Endometrial microvascular endothelial cells (primary cell): ENCODE measurements around the gene CT83. TPM values are rescaled to one million over a fixed set of nuclear protein-coding genes. Genes with fewer than 3 reads are reported as not detected.

Experiments used
- in situ Hi-C: cut with HindIII; loops from 2 replicates; pipeline ENCODE4 v1.10.0; 2017; ENCODE audit warnings: low sequenced_read_pairs, low pct_unique_long_range_greater_than_20kb; ENCODE audit errors: inconsistent ontology term
- total RNA-seq: library from RNA; depleted of rRNA; stranded (reverse); fragments of >200 nt; gene quantifications from one replicate; pipeline ENCODE4 v1.2.3, GENCODE V29; 2015; ENCODE audit errors: inconsistent ontology term

Gene CT83, protein sequence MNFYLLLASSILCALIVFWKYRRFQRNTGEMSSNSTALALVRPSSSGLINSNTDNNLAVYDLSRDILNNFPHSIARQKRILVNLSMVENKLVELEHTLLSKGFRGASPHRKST
- total RNA-seq = not detected

DNA sequence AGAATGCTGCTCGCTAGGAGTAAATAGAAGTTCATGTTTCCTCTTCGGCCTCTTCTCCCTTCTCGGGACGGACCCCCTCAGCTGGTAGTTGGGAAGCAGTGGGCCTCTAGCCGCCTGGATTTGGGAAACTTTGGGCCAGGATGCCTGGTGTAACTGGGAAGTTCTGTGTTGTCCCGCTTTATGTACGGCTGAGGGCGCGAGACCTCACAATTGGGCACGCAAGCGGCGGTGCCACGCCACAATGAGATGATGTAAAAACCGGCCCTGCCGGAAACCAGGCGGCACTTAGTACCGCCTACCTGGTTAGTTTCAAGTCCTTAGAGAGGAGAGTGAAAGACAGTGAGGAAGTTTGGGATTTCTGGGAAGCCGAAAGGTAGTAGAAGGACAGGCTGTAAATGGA, at the start of gene CT83:
Gene CT83 (minus strand): TSS at position 155 of the 400 bp plus-strand sequence. CDS start 120 bp downstream, at position 35.
- in situ Hi-C loops = no loop called here

DNA sequence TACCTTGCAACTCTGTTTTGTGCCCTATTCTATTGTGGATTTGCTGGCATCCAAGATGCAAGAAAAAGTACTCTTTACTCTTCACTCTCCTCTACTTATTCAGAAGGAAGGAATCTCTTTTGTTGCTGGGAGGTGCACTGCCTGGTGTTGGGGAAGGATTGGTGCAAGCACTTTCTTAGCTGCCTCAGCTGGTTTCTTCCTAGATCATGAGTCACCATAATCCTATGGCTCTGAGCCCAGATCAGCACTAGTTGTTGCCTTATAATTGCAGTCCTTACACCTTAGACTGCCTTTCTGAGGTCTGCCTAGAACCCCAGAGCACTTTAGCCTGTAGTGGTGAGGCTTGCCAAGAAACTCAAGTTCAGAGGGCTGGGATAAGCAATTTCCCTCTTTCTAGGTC, 37.0 kb upstream of the CT83 start:
- in situ Hi-C loops = no loop called here

DNA sequence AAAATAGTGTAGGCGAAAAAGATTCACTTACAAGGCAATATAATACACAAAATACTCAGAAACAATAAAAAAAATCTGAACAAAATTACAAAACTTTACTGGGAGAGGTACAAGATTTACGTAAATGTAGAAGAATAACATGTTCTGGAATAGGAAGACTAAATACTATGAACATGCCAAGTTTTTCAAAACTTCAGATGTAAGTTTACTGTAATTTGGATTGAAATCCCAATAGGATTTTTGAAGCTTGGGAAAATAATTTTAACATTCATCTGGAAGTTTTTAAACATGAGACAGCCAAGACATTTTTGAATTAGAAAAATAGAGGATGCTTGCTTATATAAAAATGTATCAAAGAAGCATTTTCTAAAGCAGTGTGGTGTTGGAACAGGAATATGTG, 30.5 kb upstream of the CT83 start:
- in situ Hi-C loops = no loop called here

DNA sequence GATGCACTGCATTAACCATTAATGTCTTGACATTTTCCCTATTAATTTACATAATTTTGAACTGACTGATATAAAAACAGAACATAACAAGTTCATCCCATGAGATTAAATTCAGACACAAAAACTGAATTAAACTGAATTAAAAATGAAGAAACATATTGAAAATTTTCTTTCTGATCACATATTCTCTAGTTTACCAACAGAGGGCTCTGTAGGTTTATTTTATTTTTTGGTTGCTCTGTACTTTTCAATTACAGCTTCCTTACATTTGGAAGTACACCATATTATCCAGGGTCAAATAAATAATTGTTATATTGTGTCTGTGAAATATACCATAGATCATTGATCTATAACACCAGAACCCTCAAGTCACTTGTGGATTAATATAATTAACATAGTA, 27.3 kb upstream of the CT83 start:
- in situ Hi-C loops = no loop called here

DNA sequence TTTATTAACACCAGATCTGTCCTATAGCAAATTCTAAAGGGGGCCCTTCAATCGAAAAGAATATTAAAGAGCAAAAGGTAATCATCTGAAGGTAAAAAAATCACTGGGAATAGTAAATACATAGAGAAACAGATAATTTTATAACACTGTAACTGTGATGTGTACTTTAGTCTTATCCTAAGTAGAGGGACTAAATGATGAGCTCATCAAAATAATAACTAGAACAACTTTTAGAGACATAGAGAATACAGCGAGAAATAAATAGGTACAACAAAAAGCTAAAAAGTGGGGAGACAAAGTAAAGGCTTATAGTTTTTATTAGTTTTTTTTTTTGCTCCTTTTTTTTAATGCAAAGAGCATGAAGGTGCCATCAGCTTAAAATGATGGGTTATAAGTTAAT, 17.3 kb upstream of the CT83 start:
- in situ Hi-C loops = no loop called here

DNA sequence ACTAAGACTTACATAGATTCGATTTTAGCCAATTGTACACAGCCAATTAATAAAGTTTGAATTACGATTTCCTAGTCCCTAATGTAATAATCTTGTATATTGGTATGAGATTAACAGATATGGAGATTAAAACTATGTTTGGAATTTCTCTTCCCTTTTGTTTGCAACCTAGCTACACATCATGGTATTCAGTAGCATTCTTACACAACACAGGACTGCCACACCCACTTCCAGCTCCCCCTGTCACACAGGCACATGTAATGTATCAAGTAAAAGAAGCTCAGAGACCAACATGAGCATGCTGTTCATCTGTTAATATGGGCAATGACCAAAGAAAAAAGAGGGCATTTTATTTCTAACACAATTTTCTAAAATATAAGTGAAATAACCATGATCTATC, 13.6 kb downstream of the CT83 start:
- in situ Hi-C loops = no loop called here

DNA sequence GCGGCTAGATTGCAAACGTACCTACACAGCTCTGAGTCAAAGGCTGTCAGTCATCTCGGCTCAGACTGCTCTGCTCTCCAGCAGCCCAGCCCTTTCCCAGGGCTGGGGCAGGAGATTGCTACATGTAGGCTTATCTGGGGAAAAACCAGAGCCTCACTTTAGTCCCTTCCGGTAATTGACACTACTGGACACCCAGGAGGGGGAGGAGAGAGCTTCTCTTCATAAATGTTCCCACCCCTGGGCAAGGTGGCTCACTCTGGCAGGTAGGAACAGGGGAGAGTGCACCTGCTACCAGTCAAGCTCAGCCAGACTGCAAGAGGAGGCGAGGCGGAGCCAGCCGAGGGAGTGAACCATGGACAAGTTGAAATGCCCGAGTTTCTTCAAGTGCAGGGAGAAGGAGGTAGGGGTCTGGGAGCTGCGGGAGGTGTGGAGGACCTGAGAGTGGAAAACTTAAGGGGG, 26.4 kb downstream of the CT83 start, which contains the start of gene SLC6A14:
Gene SLC6A14 (plus strand): TSS at position 249 of the 459 bp plus-strand sequence. CDS start 104 bp downstream, at position 353.
- in situ Hi-C loops = no loop called here

DNA sequence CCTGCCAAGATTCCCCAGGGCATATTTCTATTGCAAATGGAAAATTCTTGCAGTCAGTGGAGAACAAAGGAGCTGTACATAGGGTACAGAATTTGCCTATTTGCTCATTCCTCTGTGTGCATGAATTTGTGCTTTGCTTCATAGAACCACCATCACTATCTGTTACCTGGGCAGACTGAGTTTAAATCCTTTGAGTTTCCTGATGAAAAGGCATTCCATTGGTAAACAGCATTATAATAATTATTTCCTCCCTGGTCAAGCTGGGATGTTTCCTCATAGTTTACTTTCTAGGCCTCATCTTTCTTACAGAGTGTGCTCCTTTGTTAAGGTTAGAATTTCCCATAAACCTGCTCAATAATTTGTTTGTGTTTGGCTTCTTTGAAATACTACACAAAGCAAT, 27.2 kb downstream of the CT83 start:
- in situ Hi-C loops = no loop called here

DNA sequence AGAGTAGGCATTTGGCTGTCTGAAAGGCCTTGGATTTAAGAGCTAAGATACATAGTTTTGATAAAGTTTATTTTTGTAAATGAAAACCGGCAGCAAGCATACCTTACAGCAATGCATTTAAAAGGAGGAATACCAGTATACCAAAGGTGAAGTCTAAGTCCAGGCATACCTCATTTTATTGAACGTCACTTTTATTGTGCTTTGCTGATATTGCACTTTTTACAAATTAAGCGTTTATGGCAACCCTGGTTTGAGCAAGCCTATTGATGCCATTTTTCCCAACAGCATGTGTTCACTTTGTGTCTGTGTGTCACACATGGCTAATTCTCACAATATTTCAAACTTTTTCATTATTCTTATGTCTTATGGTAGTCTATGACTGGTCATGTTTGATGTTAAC, 34.8 kb downstream of the CT83 start:
- in situ Hi-C loops = no loop called here

DNA sequence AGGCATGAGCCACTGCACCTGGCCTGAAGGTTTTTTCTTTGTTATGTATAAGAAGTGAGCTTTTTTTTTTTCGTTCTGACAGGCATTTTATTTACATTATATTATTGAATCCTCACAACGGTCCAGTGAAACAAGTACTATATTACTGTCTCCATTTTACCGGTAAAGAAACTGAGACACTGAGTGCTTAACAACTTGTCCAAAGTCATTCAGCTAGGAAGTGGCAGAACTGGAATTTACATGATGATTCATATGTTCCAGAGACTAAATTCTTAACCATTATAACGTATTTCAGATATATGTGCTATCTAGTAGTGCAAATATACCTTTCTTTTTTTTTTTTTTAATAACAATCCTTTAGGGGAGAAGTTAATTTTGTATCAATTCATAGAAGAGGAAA, 44.8 kb downstream of the CT83 start:
- in situ Hi-C loops = no loop called here

DNA sequence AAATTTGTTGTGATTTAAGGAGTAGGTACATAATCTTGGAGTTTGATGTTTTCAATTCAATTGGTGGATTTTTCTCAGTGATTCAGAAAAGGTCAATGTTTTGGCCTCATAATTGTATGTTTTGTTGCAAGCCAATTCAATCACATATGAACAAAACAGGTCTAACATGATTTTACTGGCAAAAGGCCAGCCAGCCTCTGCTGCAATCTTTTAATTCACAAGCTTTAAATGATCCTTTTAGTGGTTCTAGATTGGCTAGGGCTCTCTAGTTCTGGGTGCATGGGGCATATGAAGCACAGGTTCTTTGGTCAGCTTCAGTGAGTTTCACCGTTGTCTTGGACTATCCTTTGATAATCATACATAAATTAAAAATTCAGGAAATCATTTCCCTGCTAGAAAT, 45.6 kb downstream of the CT83 start:
- in situ Hi-C loops = no loop called here

DNA sequence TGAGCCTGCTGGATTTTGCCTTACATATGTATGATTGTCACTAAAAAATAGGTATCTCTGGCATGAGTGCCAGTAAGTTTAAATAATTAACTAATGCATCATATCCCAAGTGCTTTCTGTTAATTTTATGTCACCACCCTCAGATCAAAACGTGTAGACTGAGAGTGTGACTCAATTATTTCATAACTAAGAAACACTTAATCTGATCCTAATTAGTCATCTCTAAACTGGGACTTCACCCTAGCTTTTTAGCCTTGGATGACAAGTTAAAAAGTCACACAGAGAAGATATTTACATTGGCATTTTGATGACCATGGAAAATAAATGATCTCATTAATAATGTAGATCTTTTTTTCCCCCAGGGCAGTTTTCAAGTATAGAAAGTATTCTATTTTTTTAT, 49.5 kb downstream of the CT83 start:
- in situ Hi-C loops = no loop called here

Other genes with a start within 250 kb of the CT83 start
- gene SLC6A14, start 26.4 kb downstream of the CT83 start, total RNA-seq = not detected